ENCODE measurements around the gene LRCH1. TPM values are rescaled to one million over a fixed set of nuclear protein-coding genes. Genes with fewer than 3 reads are reported as not detected.

Gene LRCH1
- total RNA-seq, 4 donors from 2014 or later: 5.2 to 30.7 (median 17.1) TPM

DNA sequence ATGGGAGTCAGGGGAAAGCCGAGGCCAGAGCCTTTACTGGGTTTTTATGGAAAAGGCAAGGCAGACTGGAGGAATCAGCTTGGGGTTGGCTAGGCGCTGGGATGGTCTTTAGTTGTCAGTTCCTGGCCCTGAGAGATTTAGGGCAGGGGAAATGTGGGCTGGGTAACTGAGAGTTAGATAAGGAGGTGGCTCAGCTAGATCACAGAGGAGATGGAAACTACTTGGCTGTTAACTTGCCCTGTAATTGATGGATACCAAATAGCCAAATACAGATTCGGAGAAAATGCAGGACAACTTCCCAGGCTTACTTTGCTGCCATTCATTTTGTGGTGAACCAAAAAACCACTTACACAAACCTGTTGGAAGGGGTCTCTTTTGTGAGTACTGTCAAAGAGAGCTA, 54.0 kb downstream of the LRCH1 start:
- WGBS, 2 donors (ENCODE audit: low coverage in 1 of 2): 73 to 81% methylated on average over 3 of the region's 3 CpGs
- in situ Hi-C loops (cut with MboI; ENCODE audit: low pct_ligation_motif_present in 1 of 4, low pct_unique_long_range_greater_than_20kb in 1 of 4, low sequenced_read_pairs in 3 of 4) (no loop called here), intact Hi-C loops (cut with DNase I; ENCODE audit: low total_unique reads) (no loop called here)
- no peak for TF ChIP-seq EP300 (IDR thresholded peaks at IDR 0.05; ENCODE audit: low read depth)
- no peak for TF ChIP-seq POLR2AphosphoS5 (IDR thresholded peaks at IDR 0.05)
- no peak for TF ChIP-seq POLR2A (IDR thresholded peaks at IDR 0.05)
- Histone ChIP-seq H3K27me3 (no peaks in the 10 kb centered on the region), H3K27ac (no peak overlapping the region), H3K4me3 (no peak overlapping the region), H3K9me3 (no peaks in the 10 kb centered on the region), H3K4me1 (peaks cover 28 to 70% (median 47%) of the 10 kb centered on the region in 4 donors), H3K36me3 (no peaks in the 10 kb centered on the region)
- DNase-seq: no peak

DNA sequence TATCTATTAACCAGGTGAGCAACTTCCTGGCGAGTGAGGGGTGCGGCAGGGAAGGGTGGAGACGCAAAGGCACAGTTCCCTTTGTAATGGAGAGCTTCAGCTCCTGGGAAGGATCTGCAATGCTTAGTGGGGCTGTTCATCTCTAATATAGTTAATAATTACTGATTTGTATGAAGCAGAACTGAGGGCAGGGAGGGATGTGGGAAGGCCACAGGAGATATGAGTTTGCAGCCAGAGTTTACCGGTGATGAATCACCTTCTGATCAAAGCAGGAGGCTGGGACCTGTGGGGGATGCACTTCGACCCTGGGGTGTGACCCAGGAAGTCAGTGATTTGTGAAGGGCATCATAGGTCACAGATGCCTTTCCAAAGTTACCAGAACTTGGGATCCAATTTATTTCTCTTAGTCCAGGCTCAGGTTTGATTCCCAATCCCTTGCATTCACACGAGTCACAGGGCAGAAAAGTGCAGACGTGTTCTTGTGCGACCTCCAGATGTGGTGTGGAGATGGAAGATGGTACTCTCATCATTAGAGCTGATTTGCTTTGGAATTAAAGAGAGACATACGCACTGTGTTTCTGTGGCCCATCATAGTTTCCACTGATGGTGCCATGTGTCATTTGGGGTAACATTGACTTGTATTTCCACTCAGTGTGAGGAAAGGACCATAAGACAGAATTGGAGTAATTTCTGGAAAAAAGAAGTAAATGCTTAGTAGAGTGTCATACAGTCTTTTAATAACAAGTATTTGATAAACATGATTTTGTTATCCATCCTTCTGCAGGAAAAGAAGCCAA, 55.0 kb downstream of the LRCH1 start:
- intact Hi-C loops (cut with DNase I; ENCODE audit: low total_unique reads) (no loop called here), in situ Hi-C loops (cut with MboI; ENCODE audit: low pct_ligation_motif_present in 1 of 4, low pct_unique_long_range_greater_than_20kb in 1 of 4, low sequenced_read_pairs in 3 of 4) (no loop called here)
- Histone ChIP-seq H3K9me3 (no peaks in the 10 kb centered on the region), H3K4me3 (no peak overlapping the region), H3K36me3 (no peaks in the 10 kb centered on the region), H3K27ac (no peak overlapping the region), H3K27me3 (no peaks in the 10 kb centered on the region), H3K4me1 (peaks cover 18 to 65% (median 38%) of the 10 kb centered on the region in 4 donors)
- TF ChIP-seq EP300 (IDR thresholded peaks at IDR 0.05; ENCODE audit: low read depth) (no peak), POLR2AphosphoS5 (IDR thresholded peaks at IDR 0.05) (no peak), POLR2A (IDR thresholded peaks at IDR 0.05) (no peak)
- TF ChIP-seq, protein P1, sequence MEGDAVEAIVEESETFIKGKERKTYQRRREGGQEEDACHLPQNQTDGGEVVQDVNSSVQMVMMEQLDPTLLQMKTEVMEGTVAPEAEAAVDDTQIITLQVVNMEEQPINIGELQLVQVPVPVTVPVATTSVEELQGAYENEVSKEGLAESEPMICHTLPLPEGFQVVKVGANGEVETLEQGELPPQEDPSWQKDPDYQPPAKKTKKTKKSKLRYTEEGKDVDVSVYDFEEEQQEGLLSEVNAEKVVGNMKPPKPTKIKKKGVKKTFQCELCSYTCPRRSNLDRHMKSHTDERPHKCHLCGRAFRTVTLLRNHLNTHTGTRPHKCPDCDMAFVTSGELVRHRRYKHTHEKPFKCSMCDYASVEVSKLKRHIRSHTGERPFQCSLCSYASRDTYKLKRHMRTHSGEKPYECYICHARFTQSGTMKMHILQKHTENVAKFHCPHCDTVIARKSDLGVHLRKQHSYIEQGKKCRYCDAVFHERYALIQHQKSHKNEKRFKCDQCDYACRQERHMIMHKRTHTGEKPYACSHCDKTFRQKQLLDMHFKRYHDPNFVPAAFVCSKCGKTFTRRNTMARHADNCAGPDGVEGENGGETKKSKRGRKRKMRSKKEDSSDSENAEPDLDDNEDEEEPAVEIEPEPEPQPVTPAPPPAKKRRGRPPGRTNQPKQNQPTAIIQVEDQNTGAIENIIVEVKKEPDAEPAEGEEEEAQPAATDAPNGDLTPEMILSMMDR (IDR thresholded peaks at IDR 0.05): no peak
- 58 to 67% methylated on average over 6 to 9 of the region's 9 CpGs for WGBS, 2 donors (ENCODE audit: low coverage in 1 of 2)
- DNase-seq: no peak

DNA sequence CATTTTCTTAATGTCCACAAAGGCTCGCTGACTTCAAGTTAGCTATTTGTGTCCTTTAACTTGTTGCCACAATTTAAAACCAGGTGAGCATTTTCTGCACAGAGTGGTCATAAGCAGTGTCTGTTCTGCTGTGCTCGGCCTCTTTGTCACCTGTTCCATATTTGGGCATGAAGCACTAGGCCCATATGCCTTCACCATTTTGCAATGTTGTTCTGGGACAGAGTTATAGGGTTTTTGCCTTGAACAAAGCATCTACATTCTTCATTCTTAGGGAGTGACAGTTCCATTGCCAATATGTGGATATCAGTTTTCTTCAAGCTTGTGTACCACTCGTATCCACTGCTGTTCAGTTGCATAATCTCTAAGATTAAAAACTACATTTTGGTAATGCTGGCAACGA, 56.1 kb downstream of the LRCH1 start:
- no peak for DNase-seq
- TF ChIP-seq POLR2AphosphoS5 (IDR thresholded peaks at IDR 0.05): no peak
- TF ChIP-seq EP300 (IDR thresholded peaks at IDR 0.05; ENCODE audit: low read depth): no peak
- TF ChIP-seq, protein P1 (IDR thresholded peaks at IDR 0.05): no peak
- TF ChIP-seq POLR2A (IDR thresholded peaks at IDR 0.05): no peak
- in situ Hi-C loops (cut with MboI; ENCODE audit: low pct_ligation_motif_present in 1 of 4, low pct_unique_long_range_greater_than_20kb in 1 of 4, low sequenced_read_pairs in 3 of 4) (no loop called here), intact Hi-C loops (cut with DNase I; ENCODE audit: low total_unique reads) (no loop called here)
- 75 to 82% methylated on average over 4 of the region's 4 CpGs for WGBS, 2 donors (ENCODE audit: low coverage in 1 of 2)
- Histone ChIP-seq H3K4me3 (no peak overlapping the region), H3K36me3 (no peaks in the 10 kb centered on the region), H3K27ac (no peak overlapping the region), H3K9me3 (no peaks in the 10 kb centered on the region), H3K4me1 (peaks cover 12 to 59% (median 32%) of the 10 kb centered on the region in 4 donors), H3K27me3 (no peaks in the 10 kb centered on the region)

DNA sequence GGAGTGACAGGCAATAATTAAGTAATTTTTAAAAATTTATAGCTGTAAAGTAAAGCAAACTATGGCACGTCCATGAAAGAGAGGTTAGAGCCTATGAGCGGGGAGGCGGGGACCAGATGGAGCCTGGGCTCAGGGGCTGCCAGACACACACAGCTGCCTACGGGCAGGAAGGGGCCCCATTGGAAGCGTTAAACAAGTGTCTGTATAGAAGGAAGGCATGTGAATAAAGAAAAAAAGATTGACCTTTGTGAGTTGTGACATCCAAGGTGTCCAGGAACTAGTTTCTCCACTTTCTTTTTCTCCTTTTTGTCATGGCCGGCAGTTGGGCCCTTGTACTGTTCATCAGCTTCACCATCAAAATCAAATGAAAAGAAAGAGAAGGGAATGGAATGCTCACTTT, 56.8 kb downstream of the LRCH1 start:
- Histone ChIP-seq H3K9me3 (no peaks in the 10 kb centered on the region), H3K4me1 (peaks cover 5 to 59% (median 28%) of the 10 kb centered on the region in 4 donors), H3K4me3 (no peak overlapping the region), H3K36me3 (no peaks in the 10 kb centered on the region), H3K27ac (no peak overlapping the region), H3K27me3 (no peaks in the 10 kb centered on the region)
- no peak for DNase-seq
- 74 to 91% methylated on average over 5 to 6 of the region's 6 CpGs for WGBS, 2 donors (ENCODE audit: low coverage in 1 of 2)
- in situ Hi-C loops (cut with MboI; ENCODE audit: low pct_ligation_motif_present in 1 of 4, low pct_unique_long_range_greater_than_20kb in 1 of 4, low sequenced_read_pairs in 3 of 4) (no loop called here), intact Hi-C loops (cut with DNase I; ENCODE audit: low total_unique reads) (loop anchor here (10.0 kb wide), 1 partner anchor 55 kb away; the partner anchor contains the start of gene LRCH1)
- TF ChIP-seq EP300 (IDR thresholded peaks at IDR 0.05; ENCODE audit: low read depth): no peak

DNA sequence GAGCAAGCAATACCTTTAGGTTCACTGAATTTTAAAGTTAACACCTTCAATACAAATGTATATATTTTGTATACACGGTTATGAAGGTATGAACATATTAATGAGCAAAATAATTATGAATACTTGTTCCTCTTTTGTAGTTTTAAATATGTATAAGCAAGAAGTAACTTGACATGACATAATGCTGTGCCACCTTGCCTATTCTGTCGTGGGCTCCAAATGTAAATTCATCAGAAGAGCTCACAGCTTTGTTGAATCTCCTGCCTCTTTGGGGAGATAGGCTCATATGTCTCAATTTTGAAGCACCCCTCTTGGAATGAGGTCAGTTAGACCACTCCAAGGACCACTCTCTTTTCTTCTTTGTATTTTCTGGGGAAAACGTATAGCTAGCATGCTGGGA, 59.3 kb downstream of the LRCH1 start:
- Histone ChIP-seq H3K27ac (no peak overlapping the region), H3K4me1 (peaks cover 6 to 58% (median 23%) of the 10 kb centered on the region in 4 donors), H3K36me3 (no peaks in the 10 kb centered on the region), H3K4me3 (no peak overlapping the region), H3K9me3 (no peaks in the 10 kb centered on the region), H3K27me3 (no peaks in the 10 kb centered on the region)
- no peak for DNase-seq
- TF ChIP-seq POLR2AphosphoS5 (IDR thresholded peaks at IDR 0.05): no peak
- no peak for TF ChIP-seq POLR2A (IDR thresholded peaks at IDR 0.05)
- TF ChIP-seq, protein P1 (IDR thresholded peaks at IDR 0.05): no peak
- TF ChIP-seq EP300 (IDR thresholded peaks at IDR 0.05; ENCODE audit: low read depth): no peak
- in situ Hi-C loops (cut with MboI; ENCODE audit: low pct_ligation_motif_present in 1 of 4, low pct_unique_long_range_greater_than_20kb in 1 of 4, low sequenced_read_pairs in 3 of 4): no loop called here
- WGBS, 2 donors (ENCODE audit: low coverage in 1 of 2): 78% methylated on average over 3 of the region's 3 CpGs
- intact Hi-C loops (cut with DNase I; ENCODE audit: low total_unique reads): loop anchor here (10.0 kb wide), 1 partner anchor 57 kb away; the partner anchor contains the start of gene LRCH1

Data from transverse colon (tissue), 4 donors.